GM21825 (cell line): Measurements from ENCODE around the gene RND1.
"Not testable (repeated sequence)": the region's sequence is repeated elsewhere in the genome, so short reads cannot be mapped to it uniquely, and the experiment has no call there.

Source experiments
- ATAC-seq: cut with Tn5 transposase; IDR thresholded peaks from one replicate; pipeline ENCODE4 v1.9.1; 2021; ENCODE audit warnings: mild to moderate bottlenecking, moderate library complexity; ENCODE audit not compliant: unreplicated experiment

RND1 gene

GRCh38 chr12:48869191-48869590 lies 3.5 kb upstream of the RND1 start:
- no peak for ATAC-seq

GRCh38 chr12:48868451-48868850 lies 2.8 kb upstream of the RND1 start:
- ATAC-seq, result no peak

GRCh38 chr12:48866052-48866711 lies 512 bp upstream of the RND1 start:
- no peak for ATAC-seq

GRCh38 chr12:48863291-48863690 lies 2.4 kb downstream of the RND1 start:
- ATAC-seq, result no peak

GRCh38 chr12:48862760-48863159 lies 2.9 kb downstream of the RND1 start:
- no peak for ATAC-seq

GRCh38 chr12:48861111-48861510 lies 4.6 kb downstream of the RND1 start:
- ATAC-seq, result no peak

- not testable (repeated sequence) for ATAC-seq
Observed at GRCh38 chr12:48860236-48860635, 5.4 kb downstream of the RND1 start.

- no peak for ATAC-seq
Observed at GRCh38 chr12:48859607-48860006, 6.1 kb downstream of the RND1 start.

GRCh38 chr12:48858043-48858442 lies 7.6 kb downstream of the RND1 start:
- no peak for ATAC-seq

GRCh38 chr12:48857278-48857994 lies 8.2 kb downstream of the RND1 start:
- no peak for ATAC-seq

- ATAC-seq, result no peak
Observed at GRCh38 chr12:48856379-48856778, 9.3 kb downstream of the RND1 start.

GRCh38 chr12:48854932-48855331 lies 10.7 kb downstream of the RND1 start:
- not testable (repeated sequence) for ATAC-seq

GRCh38 chr12:48854488-48854887 lies 11.2 kb downstream of the RND1 start:
- ATAC-seq, result no peak

- ATAC-seq, result peak; percentile 38
Observed at GRCh38 chr12:48852734-48853688, 12.7 kb downstream of the RND1 start.

GRCh38 chr12:48851883-48852733 lies 13.6 kb downstream of the RND1 start, which contains the start of gene DDX23:
Gene DDX23, minus strand, starts transcription at chr12:48852163. Its CDS starts 6,381 bp downstream, at chr12:48845782.
- ATAC-seq, result peak; percentile 93

- not testable (repeated sequence) for ATAC-seq
Observed at GRCh38 chr12:48842021-48842420, 23.6 kb downstream of the RND1 start.

- no peak for ATAC-seq
Observed at GRCh38 chr12:48838048-48838447, 27.6 kb downstream of the RND1 start.

- ATAC-seq, result no peak
Observed at GRCh38 chr12:48832321-48833060, 33.2 kb downstream of the RND1 start.

GRCh38 chr12:48831257-48831656 lies 34.4 kb downstream of the RND1 start:
- ATAC-seq, result no peak
